GM03348 (cell line): ENCODE data around the gene NUDT4.
"Not testable (repeated sequence)": the region's sequence is repeated elsewhere in the genome, so short reads cannot be mapped to it uniquely, and the experiment has no call there.

Experiments
- DNase-seq: peaks from one replicate; pipeline ENCODE4 v3.0.0; 2012; ENCODE audit warnings: low spot score

Gene NUDT4

DNA sequence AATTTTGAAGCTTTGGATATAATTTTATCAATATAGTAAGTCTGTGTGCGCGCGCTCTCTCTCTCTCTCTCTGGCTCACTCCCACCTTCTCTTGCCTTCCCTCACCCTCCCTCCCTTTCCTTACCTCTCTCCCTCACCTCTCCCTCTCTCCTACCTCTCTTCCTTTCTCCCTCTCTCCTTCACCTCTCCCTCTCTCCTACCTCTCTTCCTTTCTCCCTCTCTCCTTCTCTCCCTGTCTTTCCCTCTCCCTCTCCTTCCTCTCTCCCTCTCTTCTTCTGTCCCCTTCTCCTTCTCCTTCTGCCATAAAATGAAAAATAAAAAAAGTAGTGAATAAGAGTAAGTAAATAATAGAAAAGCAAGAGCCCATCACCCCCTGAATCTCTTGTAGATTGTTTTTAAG, 9.0 kb upstream of the NUDT4 start:
- DNase-seq: no peak

DNA sequence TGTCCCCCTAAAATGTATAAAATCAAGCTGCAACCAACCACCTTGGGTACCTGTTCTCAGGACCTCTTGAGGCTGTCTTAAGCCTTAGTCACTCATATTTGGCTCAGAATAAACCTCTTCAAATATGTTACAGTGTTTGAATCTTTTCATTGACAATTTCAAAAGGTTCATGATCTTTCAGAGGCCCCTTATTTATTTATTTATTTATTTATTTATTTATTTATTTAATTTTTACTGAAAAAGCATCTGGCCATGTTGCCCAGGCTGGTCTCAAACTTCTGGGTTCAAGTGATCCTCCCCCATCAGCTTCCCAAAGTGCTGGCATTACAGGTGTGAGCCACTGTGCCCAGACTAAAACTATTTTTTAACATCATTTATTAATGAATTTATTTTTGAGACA, 8.2 kb upstream of the NUDT4 start:
- no peak for DNase-seq

DNA sequence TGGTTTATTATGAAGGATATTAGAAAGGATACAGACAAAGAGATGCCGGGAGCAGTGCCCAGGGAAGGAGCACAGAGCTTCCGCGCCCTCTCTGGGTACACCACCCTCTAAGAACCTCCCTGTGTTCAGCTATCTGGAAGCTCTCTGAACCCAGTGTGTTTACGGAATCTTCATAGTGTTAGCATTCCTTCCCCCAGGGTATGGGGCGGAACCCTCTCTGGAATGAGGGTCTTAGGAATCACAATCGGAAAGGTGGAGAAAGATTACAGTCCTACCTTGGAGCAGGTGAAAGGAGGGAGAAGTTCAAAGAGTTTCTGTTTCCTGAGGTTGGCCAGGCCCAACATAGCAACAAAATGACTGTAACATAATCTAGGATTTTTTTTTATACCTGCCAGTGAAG, 6.8 kb upstream of the NUDT4 start:
- no peak for DNase-seq

DNA sequence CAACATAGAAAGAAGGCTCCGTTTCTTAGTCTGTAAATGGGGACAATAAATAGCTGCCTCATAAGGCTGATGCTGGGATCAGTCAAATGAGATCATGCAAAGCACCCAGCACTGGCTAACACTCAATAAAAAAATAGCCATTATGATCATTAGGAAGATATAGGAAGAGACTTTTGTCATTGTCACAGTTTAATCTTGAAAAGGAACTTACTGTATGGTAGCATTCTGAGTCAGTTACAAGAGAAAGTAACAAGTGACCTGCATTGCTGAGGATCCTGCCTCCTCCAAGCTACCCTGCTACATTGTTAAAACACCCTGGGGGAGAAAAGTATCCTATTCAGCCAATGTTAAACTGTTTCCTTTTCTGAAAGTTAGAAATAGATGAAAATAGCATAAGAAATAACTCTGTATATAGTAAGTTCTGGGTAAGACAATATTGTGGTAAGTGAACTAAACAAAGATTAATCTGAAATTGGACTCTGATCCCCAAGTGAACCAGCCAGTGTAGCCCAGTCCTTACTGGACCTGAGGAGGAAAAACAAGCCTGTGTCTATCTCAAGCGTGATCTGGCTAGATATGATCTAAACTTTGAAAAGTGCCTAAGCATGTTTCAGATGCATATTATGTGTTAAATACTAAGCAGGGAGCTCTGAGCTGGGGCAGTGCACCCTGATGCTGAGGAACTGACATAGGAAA, 3.6 kb upstream of the NUDT4 start:
- no peak for DNase-seq

DNA sequence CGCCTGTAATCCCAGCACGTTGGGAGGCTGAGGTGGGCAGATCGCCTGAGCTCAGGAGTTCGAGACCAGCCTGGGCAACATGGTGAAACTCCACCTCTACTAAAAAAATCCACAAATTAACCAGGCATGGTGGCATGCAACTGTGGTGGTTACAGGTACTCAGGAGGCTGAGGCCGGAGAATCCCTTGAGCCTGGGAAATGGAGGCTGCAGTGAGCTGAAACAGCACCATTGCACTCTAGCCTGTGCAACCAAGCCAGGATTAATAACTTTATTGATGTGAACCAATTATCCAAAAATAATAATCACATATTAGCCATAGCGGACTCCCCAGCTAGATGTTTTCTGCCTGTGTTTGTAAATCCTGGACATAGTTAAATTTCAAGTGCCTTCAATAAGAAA, 1.8 kb upstream of the NUDT4 start:
- no peak for DNase-seq

DNA sequence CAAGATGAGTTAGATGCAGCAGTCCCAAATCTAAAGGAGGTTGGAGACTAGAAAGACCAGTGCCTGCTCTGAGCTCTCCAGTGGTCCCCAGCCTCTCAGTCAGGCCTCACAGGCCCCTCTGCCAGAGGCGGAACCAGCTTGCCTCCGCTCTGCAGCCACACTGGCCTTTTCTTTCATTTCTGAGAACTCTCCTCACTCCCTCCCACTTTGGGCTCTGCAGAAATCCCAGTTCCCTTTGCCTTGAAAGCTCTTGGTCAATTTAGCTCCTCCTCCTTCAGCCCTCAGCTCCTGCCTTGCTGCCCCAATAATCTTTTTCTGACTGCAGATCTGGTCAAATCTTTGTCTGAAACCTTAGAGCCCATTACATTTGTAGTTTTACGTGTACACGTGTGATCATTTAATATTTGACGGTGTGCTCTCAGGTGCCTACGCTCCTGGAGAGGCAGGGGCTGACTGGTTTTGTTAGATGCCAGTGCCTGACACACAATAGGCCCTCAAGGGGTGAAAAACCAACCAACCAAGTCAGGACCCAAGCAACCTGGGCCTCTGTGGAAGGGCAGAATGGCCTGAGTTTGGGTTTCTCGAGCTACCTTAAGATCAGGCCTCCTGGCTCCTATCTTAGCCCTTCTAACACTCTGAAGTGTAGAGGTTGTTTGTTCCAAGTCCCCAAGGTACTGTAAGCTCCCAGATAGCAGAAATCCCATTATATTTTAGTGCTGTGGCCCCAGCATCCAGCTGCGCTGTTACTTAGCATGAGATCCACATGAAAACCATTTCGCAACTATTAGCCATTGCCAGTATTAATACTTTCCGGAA, 1.1 kb upstream of the NUDT4 start:
- peak; percentile 31 for DNase-seq

DNA sequence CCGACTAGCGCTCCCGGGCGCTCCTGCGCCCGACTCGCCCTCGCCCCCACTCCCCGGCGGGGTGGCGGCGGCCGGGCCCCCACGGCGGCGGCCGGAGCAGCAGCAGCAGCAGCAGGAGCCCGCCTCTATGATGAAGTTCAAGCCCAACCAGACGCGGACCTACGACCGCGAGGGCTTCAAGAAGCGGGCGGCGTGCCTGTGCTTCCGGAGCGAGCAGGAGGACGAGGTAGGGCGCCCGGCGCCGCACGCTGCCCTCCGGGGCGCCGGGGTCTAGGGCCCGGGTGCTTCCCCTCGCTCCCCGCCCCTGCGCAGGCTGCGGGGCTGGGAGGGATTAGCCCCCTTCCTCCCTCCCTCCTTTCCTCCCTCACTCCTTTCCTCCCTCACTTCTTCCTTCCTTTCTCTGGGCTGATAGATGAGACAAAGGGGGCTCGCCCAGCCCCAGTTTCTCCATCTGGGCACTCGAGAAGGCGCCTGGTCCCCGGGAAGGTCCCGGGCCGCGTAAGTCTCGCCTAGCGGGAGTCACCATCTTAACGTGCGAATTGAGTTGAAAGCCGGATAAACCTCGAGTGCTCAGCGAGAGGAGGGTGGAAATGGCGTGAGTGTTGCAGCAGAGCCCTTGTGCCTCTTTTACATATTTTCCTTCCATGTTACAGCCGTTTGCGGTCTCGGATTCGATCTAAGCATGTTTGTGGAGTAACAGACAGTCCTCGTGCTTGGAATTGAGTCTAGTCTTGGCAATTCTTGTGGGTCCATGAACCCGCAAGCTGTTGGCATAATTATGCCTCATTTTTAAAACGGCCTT, 672 bp downstream of the NUDT4 start:
- peak; percentile 76 for DNase-seq

DNA sequence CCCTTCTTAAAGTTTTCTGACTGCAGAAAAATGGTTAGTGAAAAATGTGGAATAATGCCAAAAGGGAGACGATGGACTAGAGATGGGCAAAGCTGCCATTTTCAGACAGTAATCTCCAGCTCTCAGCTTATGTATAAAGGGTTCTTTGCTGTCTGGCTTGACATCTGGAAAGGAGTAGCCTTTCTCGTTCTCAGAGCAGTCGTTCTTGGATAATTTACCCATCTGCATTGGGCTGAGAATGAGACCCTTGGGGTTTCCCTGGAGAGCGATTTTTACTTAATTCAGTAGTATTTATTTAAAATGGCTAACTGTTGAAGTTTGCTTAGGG, 1.2 kb downstream of the NUDT4 start:
- DNase-seq: no peak

DNA sequence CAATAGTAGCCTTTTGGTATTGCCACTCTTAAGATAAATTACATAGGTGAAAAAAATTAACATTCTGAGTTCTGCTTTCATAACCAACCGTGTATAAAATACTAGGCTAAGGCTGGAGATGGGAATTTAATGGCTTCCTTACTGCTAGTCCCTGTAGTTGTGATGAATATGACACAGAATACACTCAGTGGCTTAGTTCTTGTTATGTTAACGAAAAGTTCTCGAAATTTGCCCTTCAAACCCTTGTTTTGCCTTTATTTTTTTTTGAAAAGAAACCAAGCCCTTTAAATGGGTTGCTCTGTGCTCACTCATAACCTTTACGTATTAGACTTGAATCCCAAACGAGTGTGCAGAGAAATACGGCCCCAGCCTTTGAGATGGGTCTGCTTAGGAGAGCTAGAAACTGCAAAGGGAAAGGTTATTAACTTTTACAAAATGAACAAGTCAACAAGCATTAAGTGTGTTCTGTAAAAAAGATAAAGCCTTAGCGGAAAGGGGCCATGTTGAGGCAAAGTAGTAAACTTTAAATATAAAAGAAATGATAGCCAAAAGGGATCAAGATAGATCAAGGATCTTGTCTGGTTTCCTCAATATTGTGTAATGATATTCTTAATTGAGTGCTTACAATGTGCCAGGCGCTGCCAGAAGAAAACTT, 1.7 kb downstream of the NUDT4 start:
- DNase-seq: no peak

DNA sequence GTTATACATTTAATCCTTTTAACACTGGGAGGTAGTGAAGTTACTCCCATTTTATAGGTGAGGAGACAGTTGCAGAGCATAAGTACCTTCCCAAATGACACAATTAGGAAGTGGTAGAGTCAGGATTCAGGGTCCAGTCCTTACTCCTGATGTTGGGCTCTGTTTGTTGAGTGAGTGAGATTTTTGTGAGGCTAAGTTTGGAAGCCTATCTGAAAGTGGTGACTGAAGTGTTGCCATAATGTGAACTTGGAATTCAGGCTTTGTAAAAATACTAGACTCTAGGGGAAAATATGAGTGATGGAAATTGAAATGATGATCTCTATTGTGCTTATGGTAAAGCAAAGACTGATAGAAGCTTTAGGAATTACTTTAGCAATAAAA, 2.2 kb downstream of the NUDT4 start:
- DNase-seq: no peak

DNA sequence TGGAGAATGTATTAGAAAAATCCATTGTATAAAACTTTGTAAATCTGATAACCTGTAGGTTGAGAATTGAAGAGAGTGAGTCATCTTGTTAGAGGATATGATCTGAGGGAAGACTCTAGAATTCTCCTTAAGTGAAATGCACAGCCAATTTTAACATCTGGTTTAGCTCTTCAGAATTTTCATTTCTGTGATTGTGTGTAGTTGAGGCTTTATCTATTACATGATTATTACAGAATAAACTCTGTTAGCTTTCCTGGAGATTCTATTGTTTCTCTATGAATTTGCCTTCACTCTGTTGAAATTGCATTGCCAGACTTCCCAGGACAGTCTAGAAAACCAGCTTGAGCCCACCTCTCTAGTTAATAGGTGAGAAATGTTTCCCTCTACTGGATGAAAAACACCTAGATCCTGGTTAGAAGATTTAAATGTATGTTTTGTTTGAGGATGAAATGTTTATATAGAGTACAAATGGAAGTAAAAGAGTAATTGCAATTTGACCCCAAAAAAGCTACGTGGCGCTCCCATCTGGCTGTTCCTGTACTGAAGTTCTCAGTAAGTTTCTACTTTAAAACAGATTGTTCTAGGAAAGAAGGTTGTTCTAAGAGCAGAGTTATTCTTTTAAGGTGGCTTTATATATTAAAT, 2.9 kb downstream of the NUDT4 start:
- DNase-seq: peak; percentile 30

DNA sequence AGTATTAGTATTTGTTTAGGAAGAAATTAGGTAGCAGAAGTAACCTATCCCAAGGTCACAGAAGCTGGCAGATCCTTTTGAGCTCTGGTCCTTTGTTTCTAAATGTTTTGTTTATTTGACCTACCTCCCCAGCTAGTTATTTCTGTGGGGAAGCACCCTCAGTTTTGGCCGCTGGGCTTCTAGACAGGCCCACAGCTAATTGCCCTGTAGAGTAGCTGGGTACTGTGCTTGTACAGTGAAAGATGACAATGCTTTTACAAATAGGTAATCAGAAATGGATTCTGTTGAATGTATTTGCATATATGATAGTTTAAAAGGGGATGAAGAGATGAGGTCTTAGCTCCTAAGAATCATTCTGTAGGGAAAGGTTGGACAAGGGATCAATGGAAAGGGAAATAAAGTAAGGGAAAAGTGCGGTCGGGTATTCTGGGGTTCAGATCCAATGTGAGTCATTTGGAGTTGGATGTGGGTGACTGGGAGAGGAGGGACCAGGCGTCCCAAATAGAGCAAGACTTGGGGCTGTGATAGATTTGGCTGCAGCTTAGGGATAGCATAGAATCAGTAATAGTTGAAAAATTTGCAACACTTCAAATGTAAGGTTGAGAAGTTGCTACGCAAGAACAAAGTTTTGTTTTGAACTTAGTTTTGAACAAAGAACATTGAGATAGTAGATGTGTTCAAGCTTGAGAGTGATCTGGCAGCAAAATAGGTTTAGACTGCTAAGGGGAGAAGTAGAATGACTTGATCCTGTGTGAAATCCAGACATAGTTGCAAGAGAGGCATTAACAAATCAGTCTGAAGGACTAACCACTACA, 3.6 kb downstream of the NUDT4 start:
- DNase-seq: no peak

DNA sequence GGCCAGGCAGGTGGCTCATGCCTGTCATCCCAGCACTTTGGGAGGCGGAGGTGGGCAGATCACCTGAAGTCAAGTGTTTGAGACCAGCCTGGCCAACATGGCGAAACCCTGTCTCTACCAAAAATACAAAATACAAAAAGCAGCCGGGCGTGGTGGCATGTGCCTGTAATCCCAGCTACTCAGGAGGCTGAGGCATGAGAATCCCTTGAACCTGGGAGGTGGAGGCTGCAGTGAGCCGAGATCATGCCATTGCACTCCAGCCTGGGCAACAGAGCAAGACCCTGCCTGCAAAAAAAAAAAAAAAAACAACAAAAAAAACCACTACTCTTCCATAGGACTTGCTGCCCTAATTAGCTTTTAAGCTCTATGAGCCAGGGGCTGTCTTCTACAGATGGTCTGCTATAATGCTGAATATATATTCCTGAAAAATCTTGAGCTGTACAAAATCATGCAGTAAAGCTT, 4.3 kb downstream of the NUDT4 start:
- not testable (repeated sequence) for DNase-seq

DNA sequence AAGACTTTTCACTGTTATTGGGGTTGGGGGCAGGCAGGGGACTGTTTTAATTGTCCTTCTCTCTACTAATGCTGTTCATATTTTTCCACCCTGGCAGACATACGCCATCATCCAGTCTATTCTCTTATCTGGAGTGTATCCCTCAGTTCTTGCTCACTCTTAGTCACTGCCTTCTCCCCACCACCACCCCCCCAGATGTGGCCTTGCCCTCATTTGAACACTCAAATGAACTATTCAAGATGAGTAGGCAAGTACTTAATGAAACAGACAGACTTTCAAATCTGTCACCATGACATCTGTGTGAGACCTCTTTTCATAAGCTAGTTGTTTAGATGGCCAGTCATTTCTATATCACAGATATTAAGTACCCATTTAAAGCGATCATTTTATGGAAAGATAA, 10.1 kb downstream of the NUDT4 start:
- peak; percentile 66 for DNase-seq

DNA sequence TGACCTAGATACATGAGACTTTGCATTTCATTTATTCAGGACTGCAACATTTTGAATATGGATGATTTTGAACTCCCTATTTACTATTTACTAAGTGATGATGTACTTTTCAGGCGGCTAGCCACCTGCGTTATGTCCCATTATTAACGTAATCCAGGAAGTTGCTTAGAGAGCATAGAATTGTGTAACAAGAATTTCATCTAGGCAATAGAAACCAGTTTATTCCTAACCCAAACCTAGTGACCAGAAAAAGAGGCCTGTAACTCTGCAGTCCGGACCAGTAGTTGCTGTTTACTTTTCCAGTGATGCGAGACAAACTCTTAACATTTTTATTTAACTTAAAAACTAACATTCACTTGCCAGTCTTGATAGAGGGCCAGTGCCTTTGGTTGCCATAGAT, 12.3 kb downstream of the NUDT4 start:
- no peak for DNase-seq

DNA sequence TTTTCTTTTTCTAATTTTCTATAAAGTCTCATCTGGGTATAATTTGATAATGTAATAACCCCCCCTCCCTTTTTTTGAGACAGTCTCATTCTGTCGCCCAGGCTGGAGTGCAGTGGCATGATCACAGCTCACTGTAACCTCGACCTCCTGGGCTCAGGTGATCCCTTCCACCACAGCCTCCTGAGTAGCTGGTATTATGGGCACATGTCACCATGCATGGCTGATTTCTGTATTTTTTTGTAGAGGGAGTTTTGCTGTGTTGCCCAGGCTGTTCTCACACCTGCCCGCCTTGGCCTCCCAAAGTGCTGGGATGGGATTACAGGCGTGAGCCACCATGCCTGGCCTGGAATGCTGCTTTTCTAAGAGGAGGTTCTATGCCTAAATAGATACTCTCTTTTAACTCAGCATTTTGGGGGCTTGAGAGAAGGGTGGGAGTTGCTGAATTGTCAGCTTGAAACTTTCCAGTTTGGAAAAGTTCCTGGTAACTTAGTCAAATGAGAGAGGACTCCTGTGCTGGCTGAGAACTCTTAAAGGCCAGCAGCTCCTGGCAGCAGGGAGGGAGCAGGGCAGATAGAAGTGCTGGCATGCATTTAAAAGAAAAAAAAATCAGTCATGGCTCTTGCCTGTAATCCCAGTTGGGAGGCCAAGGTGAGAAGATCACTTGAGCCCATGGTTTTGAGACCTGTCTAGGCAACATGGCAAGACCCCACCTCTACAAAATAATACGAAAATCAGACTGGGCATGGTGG, 13.0 kb downstream of the NUDT4 start:
- DNase-seq: no peak

DNA sequence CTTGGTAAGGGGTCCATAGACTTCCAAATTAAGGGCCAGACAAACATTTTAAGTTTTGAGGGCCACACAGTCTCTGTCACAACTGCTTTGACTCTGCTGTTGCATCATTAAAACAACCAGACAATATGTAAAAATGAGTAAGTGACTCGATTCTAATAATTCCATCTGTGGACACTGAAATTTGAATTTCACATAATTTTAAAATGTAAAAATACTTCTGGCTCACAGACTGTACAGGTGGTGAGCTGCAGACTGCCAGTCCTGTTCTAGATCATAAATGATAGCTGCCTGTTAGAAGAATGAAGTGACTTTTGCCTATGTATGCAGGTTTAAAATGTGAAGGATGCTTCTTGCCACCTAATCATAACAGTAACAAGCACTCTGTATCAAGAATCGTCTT, 15.7 kb downstream of the NUDT4 start:
- no peak for DNase-seq

DNA sequence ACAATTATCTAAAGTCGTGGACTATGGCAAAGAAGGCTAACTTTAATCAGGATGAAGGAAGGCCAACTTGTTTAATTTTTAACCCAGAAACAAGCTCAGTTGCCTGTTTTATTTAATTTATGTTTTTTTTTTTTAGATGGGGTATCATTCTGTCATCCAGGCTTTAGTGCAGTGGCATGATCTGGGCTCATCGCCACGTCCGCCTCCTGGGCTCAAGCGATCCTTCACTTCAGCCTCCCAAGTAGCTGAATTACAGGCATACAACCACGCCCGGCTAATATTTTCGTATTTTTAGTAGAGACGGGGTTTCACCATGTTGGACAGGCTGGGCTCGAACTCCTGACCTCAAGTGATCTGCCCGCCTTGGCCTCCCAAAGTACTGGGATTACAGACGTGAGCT, 19.7 kb downstream of the NUDT4 start:
- DNase-seq: no peak

DNA sequence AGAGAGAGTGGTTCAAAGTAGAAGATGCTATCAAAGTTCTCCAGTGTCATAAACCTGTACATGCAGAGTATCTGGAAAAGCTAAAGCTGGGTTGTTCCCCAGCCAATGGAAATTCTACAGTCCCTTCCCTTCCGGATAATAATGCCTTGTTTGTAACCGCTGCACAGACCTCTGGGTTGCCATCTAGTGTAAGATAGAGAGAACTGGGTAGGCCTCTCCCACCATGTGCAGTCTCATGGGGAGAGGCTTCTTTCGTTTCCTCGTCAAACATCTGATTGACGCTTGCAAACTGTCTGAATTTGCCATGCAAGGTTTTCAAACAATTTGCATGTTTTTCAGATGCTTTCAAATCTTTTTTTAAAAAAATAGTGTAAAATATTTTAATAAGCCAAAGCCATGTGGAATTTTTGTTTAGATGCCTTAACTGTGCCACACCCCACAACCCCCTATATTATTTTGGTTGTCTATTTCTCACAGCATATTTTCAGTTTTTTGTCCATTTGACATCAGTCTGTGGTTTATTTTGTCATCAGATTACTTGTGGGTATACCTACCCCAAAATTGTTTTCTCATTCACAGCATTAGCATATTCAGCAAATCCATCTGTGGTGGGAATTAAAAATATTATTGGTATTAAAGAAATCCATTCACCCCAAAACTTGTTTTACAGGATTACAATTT, 21.6 kb downstream of the NUDT4 start:
- not testable (repeated sequence) for DNase-seq
